ENCODE results near the gene TSPAN18.

DNA sequence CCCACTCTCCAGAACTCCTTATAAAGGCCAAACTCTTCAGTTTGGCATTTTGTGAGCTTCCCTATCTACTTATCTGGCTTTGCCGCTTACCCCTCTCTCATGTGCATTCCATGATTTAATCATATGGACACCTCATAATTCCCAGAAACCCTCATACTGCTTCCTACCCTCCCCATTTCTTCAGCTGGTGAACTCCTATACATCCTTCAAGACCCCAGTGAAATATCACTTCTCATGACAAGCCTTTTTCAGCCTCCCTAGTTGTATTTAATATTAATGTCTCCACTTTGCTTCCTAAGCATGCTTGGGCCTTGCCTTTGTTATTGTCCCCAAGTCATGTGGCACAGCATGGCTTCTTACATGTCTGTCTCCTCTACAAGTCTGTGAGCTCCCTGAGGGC, 13.7 kb upstream of the TSPAN18 start:
- TF ChIP-seq, protein P1, sequence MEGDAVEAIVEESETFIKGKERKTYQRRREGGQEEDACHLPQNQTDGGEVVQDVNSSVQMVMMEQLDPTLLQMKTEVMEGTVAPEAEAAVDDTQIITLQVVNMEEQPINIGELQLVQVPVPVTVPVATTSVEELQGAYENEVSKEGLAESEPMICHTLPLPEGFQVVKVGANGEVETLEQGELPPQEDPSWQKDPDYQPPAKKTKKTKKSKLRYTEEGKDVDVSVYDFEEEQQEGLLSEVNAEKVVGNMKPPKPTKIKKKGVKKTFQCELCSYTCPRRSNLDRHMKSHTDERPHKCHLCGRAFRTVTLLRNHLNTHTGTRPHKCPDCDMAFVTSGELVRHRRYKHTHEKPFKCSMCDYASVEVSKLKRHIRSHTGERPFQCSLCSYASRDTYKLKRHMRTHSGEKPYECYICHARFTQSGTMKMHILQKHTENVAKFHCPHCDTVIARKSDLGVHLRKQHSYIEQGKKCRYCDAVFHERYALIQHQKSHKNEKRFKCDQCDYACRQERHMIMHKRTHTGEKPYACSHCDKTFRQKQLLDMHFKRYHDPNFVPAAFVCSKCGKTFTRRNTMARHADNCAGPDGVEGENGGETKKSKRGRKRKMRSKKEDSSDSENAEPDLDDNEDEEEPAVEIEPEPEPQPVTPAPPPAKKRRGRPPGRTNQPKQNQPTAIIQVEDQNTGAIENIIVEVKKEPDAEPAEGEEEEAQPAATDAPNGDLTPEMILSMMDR (IDR thresholded peaks at IDR 0.05), result no peak
- TF ChIP-seq POLR2A (IDR thresholded peaks at IDR 0.05), result no peak

All from ovary (tissue), 3 donors.